AG04449 (cell line): ENCODE results near the gene ADAMTSL3.

Experiments
- CTCF ChIA-PET: fragments of 350-600 bp; formaldehyde crosslinking; extraction: SDS; loops from one replicate; lab custom pipeline; 2021; ENCODE audit warnings: antibody characterized with exemption; lab: Yijun Ruan, JAX
- POLR2A ChIA-PET: fragments of 400-600, 350-600 bp; formaldehyde crosslinking; extraction: SDS; loops from one replicate; lab custom pipeline; 2020; ENCODE audit warnings: antibody characterized with exemption, inconsistent platforms; lab: Yijun Ruan, JAX
- DNase-seq: peaks from one replicate; pipeline ENCODE4 v3.0.0-alpha.2; 2010; ENCODE audit warnings: low read depth, low spot score
- H3K4me3 ChIP-seq: 2 replicates; pipeline ENCODE4 v1.5.1; 2011; ENCODE audit warnings: low read depth, mild to moderate bottlenecking, control low read depth, low read length
- CTCF ChIP-seq: IDR thresholded peaks from one replicate; pipeline ENCODE4 v1.5.1; 2011; ENCODE audit warnings: mild to moderate bottlenecking, moderate library complexity, low read length, control low read depth, inconsistent platforms; ENCODE audit not compliant: insufficient read depth; ENCODE audit errors: missing control alignments

The ADAMTSL3 gene

GRCh38 chr15:83855956-83856355 is 202.0 kb downstream of the ADAMTSL3 start:
- POLR2A ChIA-PET = no interaction called here

GRCh38 chr15:83858820-83859505 is 205.0 kb downstream of the ADAMTSL3 start:
- POLR2A ChIA-PET = no interaction called here
- no peak for DNase-seq
- CTCF ChIA-PET = no interaction called here
- no peak overlapping the region for H3K4me3 ChIP-seq
- TF ChIP-seq CTCF = no peak

More at GRCh38 chr15:83855956-83856355, 202.0 kb downstream of the ADAMTSL3 start:
- no peak for DNase-seq
- no peak for TF ChIP-seq CTCF
- CTCF ChIA-PET = no interaction called here
- no peak overlapping the region for H3K4me3 ChIP-seq

GRCh38 chr15:83866692-83867091 is 212.8 kb downstream of the ADAMTSL3 start:
- no peak for TF ChIP-seq CTCF
- ChIA-PET POLR2A (no interaction called here), CTCF (no interaction called here)
- no peak for DNase-seq
- H3K4me3 ChIP-seq = no peak overlapping the region

GRCh38 chr15:83869341-83869740 is 215.4 kb downstream of the ADAMTSL3 start:
- no peak for DNase-seq
- CTCF ChIA-PET = no interaction called here
- no peak overlapping the region for H3K4me3 ChIP-seq
- TF ChIP-seq CTCF = no peak
- POLR2A ChIA-PET = no interaction called here

GRCh38 chr15:83871808-83872559 is 218.1 kb downstream of the ADAMTSL3 start:
- no peak overlapping the region for H3K4me3 ChIP-seq
- TF ChIP-seq CTCF = no peak
- DNase-seq = no peak
- ChIA-PET CTCF (no interaction called here), POLR2A (no interaction called here)

- no peak overlapping the region for H3K4me3 ChIP-seq
- DNase-seq = no peak
- POLR2A ChIA-PET = no interaction called here
- no peak for TF ChIP-seq CTCF
- CTCF ChIA-PET = no interaction called here
These were observed 220.0 kb downstream of the ADAMTSL3 start for GRCh38 chr15:83873966-83874365.
